Progenitor cell of endocrine pancreas (in vitro differentiated cells): ENCODE results near the gene HRG. TPM values are rescaled to one million over a fixed set of nuclear protein-coding genes. Genes with fewer than 3 reads are reported as not detected.

ENCODE experiments used
- DNase-seq: peaks from one replicate; pipeline ENCODE4 v3.0.0; 2021; ENCODE audit warnings: low spot score; ENCODE audit not compliant: unreplicated experiment
- H3K27ac Mint-ChIP-seq: 2 replicates; pipeline ENCODE4 v1.8.0; 2021; ENCODE audit warnings: mild to moderate bottlenecking, moderate library complexity, mixed read lengths
- H3K27me3 Mint-ChIP-seq: 2 replicates; pipeline ENCODE4 v1.8.0; 2021; ENCODE audit warnings: mixed read lengths
- H3K36me3 Mint-ChIP-seq: 2 replicates; pipeline ENCODE4 v1.8.0; 2022; ENCODE audit warnings: mixed read lengths; ENCODE audit not compliant: insufficient read depth
- H3K4me1 Mint-ChIP-seq: 2 replicates; pipeline ENCODE4 v1.8.0; 2021; ENCODE audit warnings: low read depth, mixed read lengths
- H3K4me3 Mint-ChIP-seq: 2 replicates; pipeline ENCODE4 v1.8.0; 2021; ENCODE audit warnings: low read depth, mild to moderate bottlenecking, moderate library complexity, mixed read lengths
- H3K9me3 Mint-ChIP-seq: 2 replicates; pipeline ENCODE4 v1.8.0; 2021; ENCODE audit warnings: low read depth, mixed read lengths
- CTCF ChIP-seq: fragments of 200-600 bp; sonication (generic); IDR thresholded peaks from one replicate; pipeline ENCODE4 v1.5.0; 2021; ENCODE audit warnings: antibody characterized with exemption, mild to moderate bottlenecking; ENCODE audit not compliant: unreplicated experiment
- total RNA-seq: library from RNA; stranded (reverse); gene quantifications from 2 replicates; pipeline ENCODE4 v1.2.1, GENCODE V29; 2021

The HRG gene
- total RNA-seq, 1 donor from 2014 or later = not detected

- Mint-ChIP-seq H3K4me3 (no peak overlapping the region), H3K27me3 (peaks cover 33% of the 10 kb centered on the region), H3K9me3 (no peaks in the 10 kb centered on the region), H3K27ac (no peak overlapping the region), H3K4me1 (no peaks in the 10 kb centered on the region), H3K36me3 (no peaks in the 10 kb centered on the region)
- DNase-seq = no peak
- no peak for TF ChIP-seq CTCF
These were observed 47.7 kb downstream of the HRG start for GRCh38 chr3:186713499-186713898.

GRCh38 chr3:186717039-186717457 lies 51.2 kb downstream of the HRG start, which contains the start of gene KNG1:
Gene KNG1, plus strand, starts transcription at chr3:186717359. Its CDS starts 184 bp downstream, at chr3:186717543.
- no peak for DNase-seq
- Mint-ChIP-seq H3K27ac (no peak within 1 kb of the TSS), H3K4me3 (no peak within 1 kb of the TSS), H3K9me3 (no peaks in the 10 kb centered on the region), H3K4me1 (no peaks in the 10 kb centered on the region), H3K36me3 (no peaks in the 10 kb centered on the region), H3K27me3 (peaks cover 20% of the 10 kb centered on the region)
- TF ChIP-seq CTCF = no peak

GRCh38 chr3:186719945-186720739 lies 54.3 kb downstream of the HRG start:
- peaks cover 5% of the 10 kb centered on the region for H3K27me3 Mint-ChIP-seq

GRCh38 chr3:186722457-186722856 lies 56.6 kb downstream of the HRG start:
- peaks cover 3% of the 10 kb centered on the region for H3K9me3 Mint-ChIP-seq
- no peak for TF ChIP-seq CTCF
- DNase-seq = no peak
- H3K36me3 Mint-ChIP-seq = no peaks in the 10 kb centered on the region
- H3K27me3 Mint-ChIP-seq = peaks cover 4% of the 10 kb centered on the region
- H3K27ac Mint-ChIP-seq = no peak overlapping the region
- no peaks in the 10 kb centered on the region for H3K4me1 Mint-ChIP-seq
- H3K4me3 Mint-ChIP-seq = no peak overlapping the region

More at GRCh38 chr3:186719945-186720739, 54.3 kb downstream of the HRG start:
- Mint-ChIP-seq H3K36me3 (no peaks in the 10 kb centered on the region), H3K4me3 (no peak overlapping the region), H3K27ac (no peak overlapping the region), H3K9me3 (peaks cover under 1% of the 10 kb centered on the region), H3K4me1 (no peaks in the 10 kb centered on the region)
- no peak for TF ChIP-seq CTCF
- DNase-seq = no peak

GRCh38 chr3:186724911-186725310 lies 59.1 kb downstream of the HRG start:
- Mint-ChIP-seq H3K4me1 (no peaks in the 10 kb centered on the region), H3K27ac (no peak overlapping the region), H3K27me3 (peaks cover 4% of the 10 kb centered on the region), H3K9me3 (peaks cover 3% of the 10 kb centered on the region), H3K36me3 (no peaks in the 10 kb centered on the region), H3K4me3 (no peak overlapping the region)
- DNase-seq = no peak
- no peak for TF ChIP-seq CTCF

Other genes starting within 250 kb of the HRG start
- gene CRYGS, start 121.6 kb upstream of the HRG start, total RNA-seq = 3.9 and 4.9 TPM in 2 replicates
- gene TBCCD1, start 98.7 kb upstream of the HRG start, total RNA-seq = 13.5 and 14.2 TPM in 2 replicates
- gene DNAJB11, start 95.3 kb upstream of the HRG start, total RNA-seq = 53.4 and 63.7 TPM in 2 replicates
- gene AHSG, start 53.0 kb upstream of the HRG start, total RNA-seq = 0.19 and 0.27 TPM in 2 replicates
- not detected in 2 replicates for gene FETUB, start 25.6 kb upstream of the HRG start, total RNA-seq
- not detected in 2 replicates for gene KNG1, start 51.3 kb downstream of the HRG start, total RNA-seq
- 498 and 504 TPM in 2 replicates for gene EIF4A2, start 117.6 kb downstream of the HRG start, total RNA-seq
- gene RFC4, start 140.5 kb downstream of the HRG start, total RNA-seq = 51.3 and 54.3 TPM in 2 replicates
- gene ADIPOQ, start 176.7 kb downstream of the HRG start, total RNA-seq = not detected in 2 replicates